ENCODE measurements around the gene TRMU.

Gene TRMU

DNA sequence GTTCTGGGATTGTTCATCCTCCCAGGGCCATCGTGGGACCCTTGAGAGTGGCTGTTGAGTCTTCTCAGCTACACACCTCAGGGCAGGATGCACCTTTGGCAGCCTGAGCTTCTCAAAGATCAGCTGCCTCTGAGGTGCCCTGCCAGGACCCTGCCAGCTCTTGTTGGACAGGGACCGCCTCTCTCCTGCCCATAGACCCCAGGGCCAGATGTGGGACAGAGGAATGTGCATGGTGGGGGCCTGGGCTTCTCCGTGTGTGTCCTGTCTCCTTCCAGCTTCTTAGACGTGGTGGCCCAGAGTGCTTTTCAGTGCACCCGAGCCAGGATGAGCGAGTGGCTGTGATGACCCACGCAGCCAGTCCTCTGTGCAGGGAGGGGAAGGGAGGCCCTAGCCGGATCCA lies 5.9 kb upstream of the TRMU start:
- DNase-seq (ENCODE audit: extremely low read depth, low read depth), result no peak
- TF ChIP-seq, protein P1, sequence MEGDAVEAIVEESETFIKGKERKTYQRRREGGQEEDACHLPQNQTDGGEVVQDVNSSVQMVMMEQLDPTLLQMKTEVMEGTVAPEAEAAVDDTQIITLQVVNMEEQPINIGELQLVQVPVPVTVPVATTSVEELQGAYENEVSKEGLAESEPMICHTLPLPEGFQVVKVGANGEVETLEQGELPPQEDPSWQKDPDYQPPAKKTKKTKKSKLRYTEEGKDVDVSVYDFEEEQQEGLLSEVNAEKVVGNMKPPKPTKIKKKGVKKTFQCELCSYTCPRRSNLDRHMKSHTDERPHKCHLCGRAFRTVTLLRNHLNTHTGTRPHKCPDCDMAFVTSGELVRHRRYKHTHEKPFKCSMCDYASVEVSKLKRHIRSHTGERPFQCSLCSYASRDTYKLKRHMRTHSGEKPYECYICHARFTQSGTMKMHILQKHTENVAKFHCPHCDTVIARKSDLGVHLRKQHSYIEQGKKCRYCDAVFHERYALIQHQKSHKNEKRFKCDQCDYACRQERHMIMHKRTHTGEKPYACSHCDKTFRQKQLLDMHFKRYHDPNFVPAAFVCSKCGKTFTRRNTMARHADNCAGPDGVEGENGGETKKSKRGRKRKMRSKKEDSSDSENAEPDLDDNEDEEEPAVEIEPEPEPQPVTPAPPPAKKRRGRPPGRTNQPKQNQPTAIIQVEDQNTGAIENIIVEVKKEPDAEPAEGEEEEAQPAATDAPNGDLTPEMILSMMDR (IDR thresholded peaks at IDR 0.05; ENCODE audit: low read depth, low read length), result no peak

DNA sequence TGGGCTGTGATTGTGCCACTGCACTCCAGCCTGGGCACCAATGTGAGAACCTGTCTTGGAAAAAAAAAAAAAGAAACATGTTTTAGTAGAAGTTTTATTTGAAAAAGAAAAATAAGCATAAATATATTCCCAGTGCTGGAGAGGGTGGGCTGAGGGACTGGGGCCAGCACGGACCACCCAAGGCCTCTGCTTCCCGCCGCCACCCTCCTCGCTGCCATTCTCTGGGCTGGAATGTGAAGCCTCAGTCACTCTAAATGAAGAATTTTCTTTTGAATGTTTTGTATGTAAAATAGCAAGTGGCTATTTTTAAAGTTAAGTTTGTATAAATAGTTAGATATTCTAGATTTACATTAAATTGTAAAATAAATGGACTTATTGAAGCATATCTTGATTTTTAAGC lies 5.1 kb upstream of the TRMU start:
- TF ChIP-seq, protein P1 (IDR thresholded peaks at IDR 0.05; ENCODE audit: low read depth, low read length), result no peak
- no peak for DNase-seq (ENCODE audit: extremely low read depth, low read depth)

DNA sequence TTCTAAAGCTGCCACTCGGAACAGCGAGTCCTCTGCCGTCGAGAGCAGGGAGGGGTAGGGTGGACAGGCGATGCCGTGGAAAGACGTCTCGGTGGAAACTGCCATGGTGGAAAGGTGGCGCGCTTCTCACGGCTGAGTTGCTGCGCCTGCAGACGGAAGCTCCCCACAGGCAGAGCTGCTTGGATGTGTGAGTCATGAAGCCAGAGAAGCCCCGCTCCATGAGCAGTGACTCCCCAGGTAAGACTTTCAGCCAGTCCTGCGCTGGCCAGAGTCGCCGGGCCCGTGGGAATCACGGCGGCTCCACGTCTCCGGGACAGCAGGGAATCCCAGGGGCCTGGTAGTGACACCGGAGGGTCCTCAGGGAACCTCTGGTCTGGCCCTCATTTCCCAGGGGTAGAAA lies 4.0 kb upstream of the TRMU start:
- TF ChIP-seq, protein P1 (IDR thresholded peaks at IDR 0.05; ENCODE audit: low read depth, low read length), result no peak
- no peak for DNase-seq (ENCODE audit: extremely low read depth, low read depth)

DNA sequence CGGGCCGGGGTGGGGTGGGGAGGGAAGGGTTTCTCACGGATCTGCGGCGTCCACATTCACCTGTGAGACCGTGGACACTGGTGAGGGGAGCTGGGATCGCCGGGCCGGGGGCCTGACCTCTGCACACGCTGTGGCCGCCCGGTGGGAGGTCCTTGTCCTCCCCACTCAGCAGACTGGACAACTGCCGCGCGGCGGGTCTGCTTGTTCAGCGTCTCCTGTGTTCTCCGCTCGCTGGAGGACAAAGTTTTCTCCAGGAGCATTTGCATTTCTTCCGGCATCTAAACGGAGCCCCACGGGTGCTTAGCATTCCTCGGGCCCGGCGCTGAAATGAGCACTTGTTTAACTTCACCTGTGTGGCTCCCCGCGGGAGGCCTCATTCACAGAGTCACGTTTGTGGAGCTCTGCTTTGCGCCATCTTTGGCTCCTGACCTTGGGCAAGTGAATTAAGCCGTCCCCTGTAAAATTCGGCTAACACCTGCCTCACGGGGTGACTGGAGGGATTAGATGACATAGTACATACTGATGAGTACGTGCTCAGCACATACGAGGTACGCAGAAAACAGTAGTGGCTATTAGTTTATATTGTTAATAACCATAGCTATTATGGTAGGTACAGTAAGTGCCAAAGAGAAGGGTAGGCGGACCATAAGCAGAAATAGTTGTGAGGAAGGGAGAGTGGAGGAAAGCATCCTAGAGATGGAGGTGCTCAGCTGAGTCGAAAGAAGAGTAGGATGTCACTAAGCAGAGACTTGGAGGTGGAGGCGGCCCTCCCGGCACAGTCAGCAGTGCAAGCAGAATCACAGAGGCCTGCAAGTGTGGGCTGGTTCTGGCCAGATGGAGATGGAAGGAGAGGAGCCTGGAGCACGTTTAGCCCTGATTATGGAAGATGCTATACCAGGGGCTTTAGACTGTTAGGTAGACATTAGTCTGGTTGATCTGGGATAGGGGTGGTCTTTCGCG lies 885 bp downstream of the TRMU start:
- no peak for DNase-seq (ENCODE audit: extremely low read depth, low read depth)

DNA sequence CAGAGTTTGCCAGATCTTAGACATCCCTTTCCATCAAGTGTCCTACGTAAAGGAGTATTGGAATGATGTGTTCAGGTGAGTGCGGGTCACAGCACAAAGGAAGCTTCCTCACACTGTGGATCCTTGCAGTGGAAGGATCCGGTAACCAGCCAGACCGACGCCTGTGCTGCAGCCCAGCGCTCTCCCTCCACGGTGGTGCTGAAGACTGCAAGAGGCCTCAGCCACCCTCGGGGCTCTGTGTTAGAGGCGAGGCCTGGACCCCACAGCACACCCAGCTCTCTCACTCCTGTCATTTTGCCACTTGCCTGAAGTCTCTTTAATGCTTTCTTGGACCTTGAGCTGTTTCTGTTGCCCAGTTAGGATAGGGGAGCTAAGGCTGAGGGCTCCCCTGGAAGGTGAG lies 2.4 kb downstream of the TRMU start:
- TF ChIP-seq, protein P1 (IDR thresholded peaks at IDR 0.05; ENCODE audit: low read depth, low read length), result no peak

More for the DNA sequence above, 885 bp downstream of the TRMU start:
- TF ChIP-seq, protein P1 (IDR thresholded peaks at IDR 0.05; ENCODE audit: low read depth, low read length), result no peak

DNA sequence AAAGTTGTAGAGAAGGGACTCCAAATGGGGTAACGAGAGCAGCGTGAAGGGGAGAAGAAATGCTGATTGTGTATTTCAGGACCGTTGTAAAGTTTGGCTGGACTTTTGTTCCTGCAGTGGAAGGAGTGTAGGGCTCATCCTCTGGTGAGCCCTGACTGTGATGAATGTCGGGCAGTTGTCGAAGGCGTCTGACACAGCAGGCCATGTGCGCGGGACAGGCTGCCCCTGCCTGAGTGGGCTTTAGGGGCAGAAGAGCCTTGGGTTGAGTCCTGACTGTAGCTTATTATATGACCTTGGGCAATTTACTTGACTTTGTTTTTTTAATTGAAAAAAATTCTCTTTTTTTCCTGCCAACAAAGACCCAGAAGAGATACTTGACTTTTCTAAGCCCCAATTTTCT lies 3.1 kb downstream of the TRMU start:
- TF ChIP-seq, protein P1 (IDR thresholded peaks at IDR 0.05; ENCODE audit: low read depth, low read length), result no peak

More for the DNA sequence above, 2.4 kb downstream of the TRMU start:
- no peak for DNase-seq (ENCODE audit: extremely low read depth, low read depth)

DNA sequence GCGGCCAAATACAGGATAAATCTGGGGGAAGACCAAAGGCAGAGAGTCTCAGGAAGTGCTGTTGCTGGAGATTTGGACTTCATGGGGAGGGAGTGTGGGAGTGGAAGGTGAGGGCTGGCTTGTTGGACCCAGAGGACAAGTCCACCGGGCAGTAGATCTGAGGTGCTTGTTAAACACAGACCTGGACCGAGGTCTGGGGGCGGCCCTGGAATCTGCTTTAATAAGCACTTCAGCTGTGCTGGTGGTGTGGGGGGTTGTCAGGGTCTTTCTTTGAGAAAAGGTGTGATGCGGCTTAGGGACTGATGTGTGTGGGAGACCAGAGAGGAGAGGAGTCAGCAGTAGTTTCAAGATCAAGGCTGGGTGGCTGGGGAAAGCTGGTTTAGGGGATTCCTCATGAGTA lies 4.4 kb downstream of the TRMU start:
- DNase-seq (ENCODE audit: extremely low read depth, low read depth), result no peak
- TF ChIP-seq, protein P1 (IDR thresholded peaks at IDR 0.05; ENCODE audit: low read depth, low read length), result no peak

More for the DNA sequence above, 3.1 kb downstream of the TRMU start:
- no peak for DNase-seq (ENCODE audit: extremely low read depth, low read depth)
